Right atrium auricular region (tissue), 2 donors: ENCODE measurements around the gene CTTN. TPM values are rescaled to one million over a fixed set of nuclear protein-coding genes. Genes with fewer than 3 reads are reported as not detected.
A peak's percentile ranks its signal among the peaks of the same experiment; 100 is the strongest.

ENCODE experiments used
- DNase-seq: peaks from one replicate; pipeline ENCODE4 v3.0.0-alpha.2; 2019; ENCODE audit warnings: low spot score
- H3K27ac ChIP-seq, 2 donors: fragments of 200-600 bp; sonication (generic); 1 replicate in 1 of 2; 2 replicates in 1 of 2; pipeline ENCODE4 v1.5.1; 2016 to 2019
- H3K27me3 ChIP-seq, 2 donors: fragments of 200-600 bp; sonication (generic); one replicate each; pipeline versions ENCODE4 v1.5.1 to v1.6.0; 2017 to 2019
- H3K36me3 ChIP-seq: fragments of 200-600 bp; sonication (generic); one replicate; pipeline ENCODE4 v1.5.1; 2016
- H3K4me1 ChIP-seq, 2 donors: fragments of 200-600 bp; sonication (generic); one replicate each; pipeline versions ENCODE4 v1.5.1 to v1.6.0; 2017 to 2019
- H3K4me3 ChIP-seq, 2 donors: fragments of 200-600 bp; sonication (generic); 1 replicate in 1 of 2; 2 replicates in 1 of 2; pipeline ENCODE4 v1.5.1; 2017 to 2019; ENCODE audit warnings: mild to moderate bottlenecking in 1 of 2, moderate library complexity in 1 of 2
- H3K9me3 ChIP-seq, 2 donors: fragments of 200-600 bp; sonication (generic); one replicate each; pipeline ENCODE4 v1.5.1; 2019
- CTCF ChIP-seq, 2 donors: fragments of 200-600 bp; sonication (generic); IDR thresholded peaks; one replicate each; pipeline ENCODE4 v1.5.1; 2019; ENCODE audit warnings: antibody characterized with exemption in 2 of 2
- total RNA-seq, 2 donors: library from RNA; depleted of rRNA; stranded (reverse); fragments of >200 nt; gene quantifications; one replicate each; pipeline ENCODE4 v1.1.0, GENCODE V29; 2016

Gene CTTN
- total RNA-seq, 2 donors from 2014 or later: 67.0 to 99.2 TPM

- no peak overlapping the region for H3K27ac ChIP-seq
- no peak overlapping the region for H3K4me3 ChIP-seq
- no peak for TF ChIP-seq CTCF (IDR thresholded peaks at IDR 0.05)
- no peaks in the 10 kb centered on the region for H3K9me3 ChIP-seq
- no peaks in the 10 kb centered on the region for H3K27me3 ChIP-seq
- no peak for DNase-seq
- H3K36me3 ChIP-seq: no peaks in the 10 kb centered on the region
- peaks cover 0 to 7% of the 10 kb centered on the region in 2 donors for H3K4me1 ChIP-seq
Measured at GRCh38 chr11:70474710-70475109, 76.4 kb downstream of the CTTN start.

GRCh38 chr11:70476669-70477068, 78.3 kb downstream of the CTTN start:
- no peak for TF ChIP-seq CTCF (IDR thresholded peaks at IDR 0.05)
- Histone ChIP-seq H3K9me3 (no peaks in the 10 kb centered on the region), H3K36me3 (no peaks in the 10 kb centered on the region), H3K27me3 (no peaks in the 10 kb centered on the region), H3K4me1 (peaks cover 0 to 11% of the 10 kb centered on the region in 2 donors), H3K4me3 (no peak overlapping the region), H3K27ac (peak overlapping the region in 1 of 2 donors; percentile 60)
- no peak for DNase-seq

- DNase-seq: no peak
- TF ChIP-seq CTCF (IDR thresholded peaks at IDR 0.05): no peak
Measured at GRCh38 chr11:70477176-70477575, 78.8 kb downstream of the CTTN start.

GRCh38 chr11:70477609-70478008, 79.3 kb downstream of the CTTN start:
- peak overlapping the region; percentile 11 to 60 for H3K27ac ChIP-seq

More at GRCh38 chr11:70477176-70477575, 78.8 kb downstream of the CTTN start:
- Histone ChIP-seq H3K4me3 (no peak overlapping the region), H3K4me1 (peaks cover 0 to 16% of the 10 kb centered on the region in 2 donors), H3K36me3 (no peaks in the 10 kb centered on the region), H3K27me3 (no peaks in the 10 kb centered on the region), H3K27ac (peak overlapping the region; percentile 11 to 60), H3K9me3 (no peaks in the 10 kb centered on the region)

GRCh38 chr11:70478166-70478890, 80.0 kb downstream of the CTTN start:
- no peaks in the 10 kb centered on the region for H3K36me3 ChIP-seq

More at GRCh38 chr11:70477609-70478008, 79.3 kb downstream of the CTTN start:
- H3K4me3 ChIP-seq: no peak overlapping the region
- no peaks in the 10 kb centered on the region for H3K27me3 ChIP-seq
- H3K4me1 ChIP-seq: peaks cover 0 to 20% of the 10 kb centered on the region in 2 donors
- no peak for DNase-seq
- TF ChIP-seq CTCF (IDR thresholded peaks at IDR 0.05): no peak
- no peaks in the 10 kb centered on the region for H3K9me3 ChIP-seq
- no peaks in the 10 kb centered on the region for H3K36me3 ChIP-seq

More at GRCh38 chr11:70478166-70478890, 80.0 kb downstream of the CTTN start:
- Histone ChIP-seq H3K9me3 (no peaks in the 10 kb centered on the region), H3K27ac (peak overlapping the region; percentile 11 to 60), H3K4me1 (peaks cover 0 to 24% of the 10 kb centered on the region in 2 donors), H3K27me3 (no peaks in the 10 kb centered on the region), H3K4me3 (no peak overlapping the region)
- no peak for TF ChIP-seq CTCF (IDR thresholded peaks at IDR 0.05)
- no peak for DNase-seq
